SU-DHL-6 (cell line): Measurements from ENCODE around the gene RAB11A.

ENCODE experiments used
- H2AFZ ChIP-seq: fragments of 200-600 bp; sonication (generic); 2 replicates; pipeline ENCODE4 v1.6.1; 2014; ENCODE audit warnings: low read depth, mild to moderate bottlenecking, moderate library complexity, mixed read lengths, antibody characterized with exemption, low read length; ENCODE audit not compliant: severe bottlenecking
- H3F3A ChIP-seq: fragments of 200-600 bp; shearing (Covaris generic); 2 replicates; pipeline ENCODE4 v1.6.0; 2016; ENCODE audit warnings: antibody characterized with exemption, mild to moderate bottlenecking; ENCODE audit not compliant: insufficient read depth
- H3K27ac ChIP-seq: fragments of 200-600 bp; sonication (generic); 2 replicates; pipeline ENCODE4 v1.5.1; 2016; ENCODE audit warnings: low read depth, mild to moderate bottlenecking, low read length, moderate library complexity, mixed read lengths
- H3K27me3 ChIP-seq: fragments of 200-600 bp; sonication (generic), shearing (Covaris generic); 2 replicates; pipeline ENCODE4 v1.6.0; 2014; ENCODE audit warnings: mild to moderate bottlenecking, low read length
- H3K36me3 ChIP-seq: fragments of 200-600 bp; sonication (generic); 2 replicates; pipeline ENCODE4 v1.6.1; 2014; ENCODE audit warnings: mild to moderate bottlenecking, low read length, mixed read lengths
- H3K4me2 ChIP-seq: fragments of 300-600, 200-600 bp; shearing (Covaris generic), sonication (generic); 2 replicates; pipeline ENCODE4 v1.6.0; 2014; ENCODE audit warnings: low read length, low read depth, mild to moderate bottlenecking; ENCODE audit not compliant: poor library complexity, severe bottlenecking
- H3K4me3 ChIP-seq: fragments of 200-600 bp; sonication (generic); 2 replicates; pipeline ENCODE4 v1.5.1; 2014; ENCODE audit warnings: antibody characterized with exemption, low read length, mild to moderate bottlenecking, mixed read lengths; ENCODE audit not compliant: insufficient read depth, poor library complexity, severe bottlenecking
- H3K79me2 ChIP-seq: fragments of 200-600 bp; sonication (generic); 2 replicates; pipeline ENCODE4 v1.6.1; 2014; ENCODE audit warnings: mild to moderate bottlenecking, low read length, moderate library complexity; ENCODE audit not compliant: insufficient read depth
- H3K9ac ChIP-seq: fragments of 200-600 bp; sonication (generic); 2 replicates; pipeline ENCODE4 v1.7.0; 2014; ENCODE audit warnings: mild to moderate bottlenecking, low read length
- H3K9me2 ChIP-seq: fragments of 200-600 bp; sonication (generic); replicated peaks from 2 replicates; pipeline ENCODE4 v1.6.1; 2014; ENCODE audit warnings: low read length; ENCODE audit not compliant: insufficient read depth
- H3K9me3 ChIP-seq: fragments of 200-600 bp; sonication (generic); 2 replicates; pipeline ENCODE4 v1.6.1; 2014; ENCODE audit warnings: low read length, mixed read lengths; ENCODE audit not compliant: insufficient read depth
- H4K20me1 ChIP-seq: fragments of 200-600 bp; sonication (generic); 2 replicates; pipeline ENCODE4 v1.6.1; 2014; ENCODE audit warnings: low read depth, mild to moderate bottlenecking, antibody characterized with exemption, low read length, moderate library complexity, mixed read lengths
- EZH2phosphoT487 ChIP-seq: fragments of 200-600 bp; sonication (generic), shearing (Covaris generic); conservative IDR thresholded peaks from 2 replicates; pipeline ENCODE4 v1.6.1; 2018; ENCODE audit warnings: mild to moderate bottlenecking, antibody characterized with exemption, low read length, moderate library complexity, mixed read lengths
- TF ChIP-seq, protein P1 (sequence below): fragments of 200-600 bp; sonication (generic); IDR thresholded peaks from one replicate; pipeline ENCODE4 v1.5.1; 2017; ENCODE audit warnings: antibody characterized with exemption, mild to moderate bottlenecking, low read length, moderate library complexity; ENCODE audit not compliant: insufficient read depth, poor library complexity, severe bottlenecking

The RAB11A gene

DNA sequence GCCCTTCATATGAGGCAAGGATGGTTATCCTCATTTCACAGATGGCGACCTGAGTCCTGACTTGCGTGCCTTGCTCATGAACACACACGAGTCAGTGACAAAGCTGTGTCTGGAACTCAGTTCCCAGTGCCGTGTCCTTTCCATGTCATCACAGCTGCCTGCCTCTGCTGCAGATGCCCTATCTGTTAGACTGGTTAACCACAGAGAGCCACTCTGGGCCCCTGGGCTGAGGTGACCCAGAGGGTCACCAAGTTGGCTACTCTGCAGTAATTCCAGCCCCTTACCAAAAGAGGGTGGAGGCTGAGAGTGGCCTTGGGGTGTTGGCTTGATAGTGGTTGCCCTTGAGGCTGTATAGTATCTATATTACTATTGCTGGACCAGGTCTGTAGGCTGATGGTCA is 41.0 kb downstream of the RAB11A start:
- H2AFZ ChIP-seq, result no peak overlapping the region

GRCh38 chr15:65912235-65912634 is 42.9 kb downstream of the RAB11A start:
- H3K9me3 ChIP-seq, result no peaks in the 10 kb centered on the region

More for the DNA sequence above, 41.0 kb downstream of the RAB11A start:
- Histone ChIP-seq H3K36me3 (no peaks in the 10 kb centered on the region), H3K79me2 (no peaks in the 10 kb centered on the region), H3K9me2 (no peaks in the 10 kb centered on the region), H3K4me3 (no peak overlapping the region), H4K20me1 (no peaks in the 10 kb centered on the region), H3K4me2 (no peak overlapping the region), H3K27me3 (no peaks in the 10 kb centered on the region), H3K9me3 (no peaks in the 10 kb centered on the region), H3K9ac (no peak overlapping the region), H3F3A (no peaks in the 10 kb centered on the region), H3K27ac (no peak overlapping the region)
- TF ChIP-seq, protein P1, sequence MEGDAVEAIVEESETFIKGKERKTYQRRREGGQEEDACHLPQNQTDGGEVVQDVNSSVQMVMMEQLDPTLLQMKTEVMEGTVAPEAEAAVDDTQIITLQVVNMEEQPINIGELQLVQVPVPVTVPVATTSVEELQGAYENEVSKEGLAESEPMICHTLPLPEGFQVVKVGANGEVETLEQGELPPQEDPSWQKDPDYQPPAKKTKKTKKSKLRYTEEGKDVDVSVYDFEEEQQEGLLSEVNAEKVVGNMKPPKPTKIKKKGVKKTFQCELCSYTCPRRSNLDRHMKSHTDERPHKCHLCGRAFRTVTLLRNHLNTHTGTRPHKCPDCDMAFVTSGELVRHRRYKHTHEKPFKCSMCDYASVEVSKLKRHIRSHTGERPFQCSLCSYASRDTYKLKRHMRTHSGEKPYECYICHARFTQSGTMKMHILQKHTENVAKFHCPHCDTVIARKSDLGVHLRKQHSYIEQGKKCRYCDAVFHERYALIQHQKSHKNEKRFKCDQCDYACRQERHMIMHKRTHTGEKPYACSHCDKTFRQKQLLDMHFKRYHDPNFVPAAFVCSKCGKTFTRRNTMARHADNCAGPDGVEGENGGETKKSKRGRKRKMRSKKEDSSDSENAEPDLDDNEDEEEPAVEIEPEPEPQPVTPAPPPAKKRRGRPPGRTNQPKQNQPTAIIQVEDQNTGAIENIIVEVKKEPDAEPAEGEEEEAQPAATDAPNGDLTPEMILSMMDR, result no peak
- TF ChIP-seq EZH2phosphoT487, result no peak

GRCh38 chr15:65913631-65914199 is 44.4 kb downstream of the RAB11A start:
- no peaks in the 10 kb centered on the region for H3F3A ChIP-seq
- no peak overlapping the region for H3K9ac ChIP-seq
- no peak overlapping the region for H2AFZ ChIP-seq
- no peak overlapping the region for H3K4me2 ChIP-seq
- no peaks in the 10 kb centered on the region for H3K9me3 ChIP-seq
- TF ChIP-seq, protein P1, result no peak
- TF ChIP-seq EZH2phosphoT487, result no peak
- no peaks in the 10 kb centered on the region for H3K79me2 ChIP-seq
- no peak overlapping the region for H3K27ac ChIP-seq
- H4K20me1 ChIP-seq, result no peaks in the 10 kb centered on the region
- no peaks in the 10 kb centered on the region for H3K27me3 ChIP-seq
- no peaks in the 10 kb centered on the region for H3K36me3 ChIP-seq
- H3K4me3 ChIP-seq, result no peak overlapping the region
- no peaks in the 10 kb centered on the region for H3K9me2 ChIP-seq

More at GRCh38 chr15:65912235-65912634, 42.9 kb downstream of the RAB11A start:
- H3K79me2 ChIP-seq, result no peaks in the 10 kb centered on the region
- H3K27me3 ChIP-seq, result no peaks in the 10 kb centered on the region
- no peaks in the 10 kb centered on the region for H3K36me3 ChIP-seq
- no peak for TF ChIP-seq EZH2phosphoT487
- TF ChIP-seq, protein P1, result no peak
- no peak overlapping the region for H3K27ac ChIP-seq
- no peak overlapping the region for H3K4me2 ChIP-seq
- no peak overlapping the region for H3K9ac ChIP-seq
- H4K20me1 ChIP-seq, result no peaks in the 10 kb centered on the region
- H2AFZ ChIP-seq, result no peak overlapping the region
- no peaks in the 10 kb centered on the region for H3K9me2 ChIP-seq
- H3F3A ChIP-seq, result no peaks in the 10 kb centered on the region
- no peak overlapping the region for H3K4me3 ChIP-seq
